NT2/D1 (cell line): ENCODE results near the gene TMEM147.

Experiments used
- SUZ12 ChIP-seq: IDR thresholded peaks from 2 replicates; pipeline ENCODE4 v1.6.1; 2011; ENCODE audit not compliant: insufficient read length, insufficient read depth; ENCODE audit errors: extremely low read depth
- YY1 ChIP-seq: IDR thresholded peaks from 2 replicates; pipeline ENCODE4 v1.6.1; 2011; ENCODE audit not compliant: insufficient read length, insufficient read depth

- TF ChIP-seq YY1 = no peak
- no peak for TF ChIP-seq SUZ12
These were observed 8.1 kb downstream of the TMEM147 start for GRCh38 chr19:35553385-35554000.
